AG08395 (cell line): ENCODE data around the gene C20orf144.
"Not testable (repeated sequence)": the region's sequence is repeated elsewhere in the genome, so short reads cannot be mapped to it uniquely, and the experiment has no call there.

Experiments
- DNase-seq: peaks from one replicate; pipeline ENCODE4 v3.0.0; 2012; ENCODE audit warnings: mixed read lengths, low spot score

The C20orf144 gene

GRCh38 chr20:33697129-33697528 is 35.0 kb downstream of the C20orf144 start:
- peak; percentile 82 for DNase-seq

DNA sequence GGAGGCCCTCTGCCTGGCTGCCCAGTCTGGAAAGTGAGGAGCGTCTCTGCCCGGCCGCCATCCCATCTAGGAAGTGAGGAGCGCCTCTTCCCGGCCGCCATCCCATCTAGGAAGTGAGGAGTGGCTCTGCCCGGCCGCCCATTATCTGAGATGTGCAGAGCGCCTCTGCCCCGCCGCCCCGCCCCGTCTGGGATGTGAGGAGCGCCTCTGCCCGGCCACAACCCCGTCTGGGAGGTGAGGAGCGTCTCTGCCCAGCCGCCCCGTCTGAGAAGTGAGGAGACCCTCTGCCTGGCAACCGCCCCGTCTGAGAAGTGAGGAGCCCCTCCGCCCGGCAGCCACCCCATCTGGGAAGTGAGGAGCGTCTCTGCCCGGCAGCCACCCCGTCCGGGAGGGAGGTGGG is 36.8 kb downstream of the C20orf144 start:
- not testable (repeated sequence) for DNase-seq

GRCh38 chr20:33700696-33701441 is 38.7 kb downstream of the C20orf144 start:
- DNase-seq, result not testable (repeated sequence)

DNA sequence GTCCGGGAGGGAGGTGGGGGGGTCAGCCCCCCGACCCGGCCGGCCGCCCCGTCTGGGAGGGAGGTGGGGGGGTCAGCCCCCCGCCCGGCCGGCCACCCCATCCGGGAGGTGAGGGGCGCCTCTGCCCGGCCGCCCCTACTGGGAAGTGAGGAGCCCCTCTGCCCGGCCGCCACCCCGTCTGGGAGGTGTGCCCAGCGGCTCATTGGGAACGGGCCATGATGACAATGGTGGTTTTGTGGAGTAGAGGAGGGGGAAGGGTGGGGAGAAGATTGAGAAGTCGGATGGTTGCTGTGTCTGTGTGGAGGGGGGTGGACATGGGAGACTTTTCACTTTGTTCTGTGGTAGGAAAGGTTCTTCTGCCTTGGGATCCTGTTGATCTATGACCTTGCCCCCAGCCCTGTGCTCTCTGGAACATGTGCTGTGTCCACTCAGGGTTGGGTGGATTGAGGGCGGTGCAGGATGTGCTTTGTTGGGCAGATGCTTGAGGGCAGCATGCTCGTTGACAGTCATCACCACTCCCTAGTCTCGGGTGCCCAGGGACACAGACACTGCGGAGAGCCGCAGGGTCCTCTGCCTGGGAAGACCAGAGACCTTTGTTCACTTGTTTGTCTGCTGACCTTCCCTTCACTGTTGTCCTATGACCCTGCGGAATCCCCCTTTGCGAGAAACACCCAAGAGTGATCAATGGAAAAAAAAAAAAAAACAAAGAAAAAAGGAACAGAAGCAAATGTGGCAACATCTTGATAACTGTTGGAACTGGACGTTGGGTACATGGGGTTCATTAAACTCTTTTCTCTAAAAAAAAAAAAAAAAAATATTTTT is 39.7 kb downstream of the C20orf144 start:
- no peak for DNase-seq

DNA sequence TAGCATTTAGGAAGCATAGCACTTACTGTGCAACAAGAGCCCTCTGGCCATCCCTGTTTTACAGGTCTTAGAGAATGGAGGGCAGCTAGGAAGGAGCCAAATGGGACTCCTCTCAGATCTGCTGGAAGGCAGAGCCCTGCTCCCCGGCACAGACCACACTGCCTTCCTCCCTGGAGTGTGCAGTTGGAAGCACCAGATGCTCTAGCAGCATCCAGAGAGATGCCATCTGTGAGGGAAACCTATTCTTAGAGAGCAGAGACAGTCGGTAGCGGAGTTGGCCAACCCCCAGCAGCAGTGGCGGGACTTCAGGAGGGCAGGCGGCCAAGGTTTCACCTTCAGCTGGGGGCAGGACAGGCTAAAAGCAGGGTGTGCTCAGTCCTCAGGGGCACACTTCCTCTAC is 40.7 kb downstream of the C20orf144 start:
- DNase-seq, result no peak

GRCh38 chr20:33703498-33704137 is 41.5 kb downstream of the C20orf144 start:
- no peak for DNase-seq

GRCh38 chr20:33704197-33704924 is 42.2 kb downstream of the C20orf144 start:
- no peak for DNase-seq

DNA sequence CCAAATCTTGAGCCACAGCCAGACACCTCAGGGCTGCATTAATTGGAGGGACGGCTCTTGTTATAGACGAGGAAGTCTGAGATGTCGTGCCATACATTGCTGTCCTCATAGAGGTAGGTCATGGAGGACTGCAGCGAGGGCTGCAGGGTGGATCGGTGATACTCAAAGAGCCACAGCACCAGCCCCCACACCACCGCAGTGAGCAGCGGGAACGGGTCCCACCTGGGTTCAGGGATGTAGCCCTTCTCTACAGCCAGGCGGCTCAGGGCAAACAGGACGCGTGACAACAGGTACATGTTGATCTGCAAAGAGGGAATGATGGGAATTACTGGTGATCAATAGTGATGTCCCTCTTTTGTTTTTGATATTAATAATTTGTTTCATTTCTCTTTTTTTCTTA is 45.5 kb downstream of the C20orf144 start:
- no peak for DNase-seq

DNA sequence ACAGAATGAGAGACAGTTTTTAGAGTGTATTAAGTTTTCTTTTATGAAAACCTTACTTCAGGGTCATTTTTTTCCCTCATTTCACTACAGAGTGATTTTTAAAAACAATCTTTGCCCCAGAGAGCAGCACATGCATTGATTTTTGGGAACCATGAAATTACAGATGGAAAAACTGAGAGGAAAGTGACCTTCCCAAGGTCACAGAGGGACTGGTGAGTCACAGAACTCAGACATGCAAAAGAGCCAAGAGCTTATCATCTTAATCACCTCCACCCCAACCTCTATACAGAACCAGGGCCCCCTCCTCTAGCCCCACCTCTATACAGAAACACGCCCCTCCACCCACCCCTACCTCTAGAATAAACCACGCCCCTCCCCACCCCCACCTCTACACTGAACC is 47.3 kb downstream of the C20orf144 start:
- DNase-seq, result no peak

DNA sequence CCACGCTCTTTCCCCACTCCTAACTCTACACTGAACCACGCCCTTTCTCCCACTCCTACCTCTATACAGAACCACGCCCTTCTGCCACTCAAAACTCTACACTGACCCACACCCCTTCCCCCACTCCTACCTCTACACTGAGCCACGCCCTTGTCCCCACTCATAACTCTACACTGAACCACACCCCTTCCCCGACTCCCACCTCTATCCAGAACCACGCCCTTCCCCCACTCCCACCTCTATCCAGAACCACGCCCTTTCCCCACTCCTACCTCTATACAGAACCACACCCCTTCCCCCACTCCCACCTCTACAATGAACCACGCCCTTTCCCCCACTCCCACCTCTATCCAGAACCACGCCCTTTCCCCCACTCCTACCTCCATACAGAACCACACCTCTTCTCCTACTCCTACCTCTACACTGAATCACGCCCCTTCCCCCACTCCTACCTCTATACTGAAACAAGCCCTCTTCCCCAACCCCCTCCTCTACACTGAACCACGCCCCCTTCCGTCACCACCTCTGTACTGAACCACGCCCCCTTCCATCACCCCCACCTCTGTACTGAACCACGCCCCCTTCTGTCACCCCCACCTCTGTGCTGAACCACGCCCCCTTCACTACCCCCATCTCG is 47.9 kb downstream of the C20orf144 start:
- DNase-seq, result no peak

DNA sequence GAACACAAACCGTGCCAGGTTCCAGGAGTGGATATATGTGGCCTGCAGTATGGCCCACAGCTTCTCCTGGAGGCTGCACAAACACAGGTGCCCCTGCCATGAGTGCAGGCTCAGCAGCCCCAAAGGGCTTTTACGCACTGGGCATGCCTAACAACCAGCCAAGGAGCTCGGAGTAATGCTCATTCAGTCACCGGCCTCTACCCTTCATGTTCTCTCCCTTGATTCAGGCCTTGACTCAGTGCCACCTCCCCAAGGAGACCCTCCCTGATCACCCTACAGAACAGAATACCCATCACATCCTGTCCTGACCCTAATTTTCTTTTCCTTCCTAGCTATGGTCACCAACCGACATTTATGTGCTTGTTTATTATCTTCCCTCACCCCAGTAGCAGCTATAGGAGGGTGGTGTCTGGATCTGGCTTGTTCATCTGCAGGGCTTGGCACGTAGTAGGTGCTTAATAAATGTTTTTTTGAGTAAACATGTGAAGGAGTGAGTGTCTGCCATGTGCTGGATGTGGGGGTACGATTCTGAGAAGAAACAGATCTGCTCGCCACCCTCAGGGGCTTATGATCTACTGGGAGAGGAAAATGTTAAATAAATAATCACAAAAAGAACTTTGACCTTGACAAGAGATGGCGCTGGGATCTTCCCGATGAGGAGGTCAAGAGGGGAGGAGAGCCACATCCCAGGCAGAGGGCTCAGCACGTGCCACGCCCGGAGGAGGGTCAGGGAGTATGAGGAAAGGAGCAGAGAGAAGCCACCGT is 48.7 kb downstream of the C20orf144 start:
- no peak for DNase-seq

DNA sequence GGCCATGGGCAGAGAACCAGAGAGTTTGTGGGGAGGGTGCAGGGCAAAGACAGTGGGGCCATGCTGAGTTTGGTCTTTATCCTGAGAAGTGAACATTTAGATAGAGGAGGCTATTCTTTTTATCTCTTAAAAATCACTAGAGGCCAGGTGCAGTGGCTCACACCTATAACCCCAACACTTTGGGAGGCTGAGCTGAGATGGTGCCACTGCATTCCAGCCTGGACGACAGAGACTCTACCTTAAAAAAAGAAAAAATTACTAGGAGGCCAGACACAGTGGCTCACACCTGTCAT is 49.3 kb downstream of the C20orf144 start:
- no peak for DNase-seq
